ENCODE results near the gene ECE1. TPM values are rescaled to one million over a fixed set of nuclear protein-coding genes. Genes with fewer than 3 reads are reported as not detected.
A peak's percentile ranks its signal among the peaks of the same experiment; 100 is the strongest.

Gene ECE1
- total RNA-seq, 2 donors from 2014 or later = 75.4 to 219 TPM

- Mint-ChIP-seq H3K4me1 (peaks cover 41% of the 10 kb centered on the region), H3K36me3 (ENCODE audit: low read depth) (peaks cover 99% of the 10 kb centered on the region), H3K9me3 (no peaks in the 10 kb centered on the region), H3K27ac (peak overlapping the region; percentile 72), H3K4me3 (no peak overlapping the region), H3K27me3 (no peaks in the 10 kb centered on the region)
- no peak for ATAC-seq (replicated peaks)
These were observed 24.0 kb downstream of the ECE1 start for GRCh38 chr1:21266119-21266774.

- H3K36me3 Mint-ChIP-seq (ENCODE audit: low read depth) = peaks cover 99% of the 10 kb centered on the region
- no peak for ATAC-seq (replicated peaks)
- H3K27me3 Mint-ChIP-seq = no peaks in the 10 kb centered on the region
- H3K9me3 Mint-ChIP-seq = no peaks in the 10 kb centered on the region
- no peak overlapping the region for H3K4me3 Mint-ChIP-seq
- peaks cover 45% of the 10 kb centered on the region for H3K4me1 Mint-ChIP-seq
- H3K27ac Mint-ChIP-seq = no peak overlapping the region
These were observed 24.6 kb downstream of the ECE1 start for GRCh38 chr1:21265644-21266043.

- Mint-ChIP-seq H3K9me3 (no peaks in the 10 kb centered on the region), H3K36me3 (ENCODE audit: low read depth) (peaks cover 99% of the 10 kb centered on the region), H3K4me1 (peaks cover 46% of the 10 kb centered on the region), H3K27me3 (no peaks in the 10 kb centered on the region), H3K4me3 (no peak overlapping the region), H3K27ac (peak overlapping the region; percentile 40)
- ATAC-seq (replicated peaks) = no peak
These were observed 25.4 kb downstream of the ECE1 start for GRCh38 chr1:21264898-21265297.

GRCh38 chr1:21263653-21264225 is 26.5 kb downstream of the ECE1 start:
- Mint-ChIP-seq H3K9me3 (no peaks in the 10 kb centered on the region), H3K27ac (no peak overlapping the region), H3K4me1 (peaks cover 53% of the 10 kb centered on the region), H3K36me3 (ENCODE audit: low read depth) (peaks cover 99% of the 10 kb centered on the region), H3K4me3 (no peak overlapping the region), H3K27me3 (no peaks in the 10 kb centered on the region)
- no peak for ATAC-seq (replicated peaks)

- no peaks in the 10 kb centered on the region for H3K9me3 Mint-ChIP-seq
- peak overlapping the region; percentile 75 for H3K4me3 Mint-ChIP-seq
- H3K27ac Mint-ChIP-seq = peak overlapping the region; percentile 97
- H3K4me1 Mint-ChIP-seq = peaks cover 55% of the 10 kb centered on the region
- no peak for ATAC-seq (replicated peaks)
- H3K27me3 Mint-ChIP-seq = no peaks in the 10 kb centered on the region
- H3K36me3 Mint-ChIP-seq (ENCODE audit: low read depth) = peaks cover 99% of the 10 kb centered on the region
These were observed 27.2 kb downstream of the ECE1 start for GRCh38 chr1:21263052-21263429.

GRCh38 chr1:21262293-21263051 is 27.8 kb downstream of the ECE1 start:
- H3K36me3 Mint-ChIP-seq (ENCODE audit: low read depth) = peaks cover 99% of the 10 kb centered on the region
- H3K27ac Mint-ChIP-seq = peak overlapping the region; percentile 97
- peaks cover 56% of the 10 kb centered on the region for H3K4me1 Mint-ChIP-seq
- peak overlapping the region; percentile 75 for H3K4me3 Mint-ChIP-seq
- no peak for ATAC-seq (replicated peaks)
- no peaks in the 10 kb centered on the region for H3K9me3 Mint-ChIP-seq
- no peaks in the 10 kb centered on the region for H3K27me3 Mint-ChIP-seq

- Mint-ChIP-seq H3K4me3 (peak overlapping the region; percentile 75), H3K4me1 (peaks cover 51% of the 10 kb centered on the region), H3K27ac (peak overlapping the region; percentile 97), H3K27me3 (no peaks in the 10 kb centered on the region), H3K9me3 (no peaks in the 10 kb centered on the region), H3K36me3 (ENCODE audit: low read depth) (peaks cover 99% of the 10 kb centered on the region)
- ATAC-seq (replicated peaks) = peak; percentile 55
These were observed 28.5 kb downstream of the ECE1 start for GRCh38 chr1:21261551-21262292.

- Mint-ChIP-seq H3K9me3 (no peaks in the 10 kb centered on the region), H3K4me3 (peak overlapping the region; percentile 75), H3K27me3 (no peaks in the 10 kb centered on the region), H3K4me1 (peaks cover 51% of the 10 kb centered on the region), H3K36me3 (ENCODE audit: low read depth) (peaks cover 99% of the 10 kb centered on the region), H3K27ac (peak overlapping the region; percentile 97)
- ATAC-seq (replicated peaks) = no peak
These were observed 29.7 kb downstream of the ECE1 start for GRCh38 chr1:21260405-21261125.

- no peak for ATAC-seq (replicated peaks)
- H3K27ac Mint-ChIP-seq = peak overlapping the region; percentile 97
- H3K4me3 Mint-ChIP-seq = peak overlapping the region; percentile 75
- no peaks in the 10 kb centered on the region for H3K9me3 Mint-ChIP-seq
- peaks cover 99% of the 10 kb centered on the region for H3K36me3 Mint-ChIP-seq (ENCODE audit: low read depth)
- H3K4me1 Mint-ChIP-seq = peaks cover 51% of the 10 kb centered on the region
- no peaks in the 10 kb centered on the region for H3K27me3 Mint-ChIP-seq
These were observed 30.8 kb downstream of the ECE1 start for GRCh38 chr1:21259316-21260076.

GRCh38 chr1:21258331-21259134 is 31.7 kb downstream of the ECE1 start:
- H3K36me3 Mint-ChIP-seq (ENCODE audit: low read depth) = peaks cover 98% of the 10 kb centered on the region
- ATAC-seq (replicated peaks) = peak; percentile 83

GRCh38 chr1:21257431-21258135 is 32.7 kb downstream of the ECE1 start:
- Mint-ChIP-seq H3K4me3 (peak overlapping the region; percentile 75), H3K27me3 (no peaks in the 10 kb centered on the region), H3K9me3 (no peaks in the 10 kb centered on the region), H3K4me1 (peaks cover 49% of the 10 kb centered on the region), H3K27ac (peak overlapping the region; percentile 97), H3K36me3 (ENCODE audit: low read depth) (peaks cover 99% of the 10 kb centered on the region)
- ATAC-seq (replicated peaks) = no peak

More at GRCh38 chr1:21258331-21259134, 31.7 kb downstream of the ECE1 start:
- no peaks in the 10 kb centered on the region for H3K9me3 Mint-ChIP-seq
- peak overlapping the region; percentile 97 for H3K27ac Mint-ChIP-seq
- H3K27me3 Mint-ChIP-seq = no peaks in the 10 kb centered on the region
- H3K4me3 Mint-ChIP-seq = peak overlapping the region; percentile 75
- peaks cover 51% of the 10 kb centered on the region for H3K4me1 Mint-ChIP-seq

GRCh38 chr1:21256776-21257175 is 33.5 kb downstream of the ECE1 start:
- Mint-ChIP-seq H3K27ac (peak overlapping the region; percentile 97), H3K4me1 (peaks cover 48% of the 10 kb centered on the region), H3K27me3 (no peaks in the 10 kb centered on the region), H3K4me3 (peak overlapping the region; percentile 75), H3K36me3 (ENCODE audit: low read depth) (peaks cover 99% of the 10 kb centered on the region), H3K9me3 (no peaks in the 10 kb centered on the region)
- ATAC-seq (replicated peaks) = no peak

Data from activated T-helper 17 cell treated with anti-CD3 and anti-CD28 coated beads, Interleukin-2, amount 50 U/mL, for 72 hours (primary cell).